Measurements from ENCODE around the gene OR1J2. TPM values are rescaled to one million over a fixed set of nuclear protein-coding genes. Genes with fewer than 3 reads are reported as not detected.

Gene OR1J2
- polyA plus RNA-seq, 3 donors, result not detected

GRCh38 chr9:122551371-122551770 lies 40.8 kb downstream of the OR1J2 start:
- Histone ChIP-seq H3K4me1 (ENCODE audit: control insufficient read depth in 1 of 2, insufficient read depth in 2 of 2, low read length in 2 of 2) (no peaks in the 10 kb centered on the region), H3K79me2 (ENCODE audit: insufficient read depth, low read length) (no peaks in the 10 kb centered on the region), H3K9me3 (replicated peaks in 1 of 2; ENCODE audit: control insufficient read depth in 1 of 2, insufficient read depth in 1 of 2, low read length in 2 of 2) (no peaks in the 10 kb centered on the region), H4K20me1 (ENCODE audit: insufficient read depth, low read length) (no peaks in the 10 kb centered on the region), H2AFZ (ENCODE audit: insufficient read depth, low read depth, low read length, poor library complexity, severe bottlenecking) (no peak overlapping the region), H3K27me3 (ENCODE audit: control insufficient read depth in 2 of 2, insufficient read depth in 2 of 2, low read length in 2 of 2) (no peaks in the 10 kb centered on the region), H3K4me3 (replicated peaks in 1 of 3; ENCODE audit: low read depth in 2 of 3, low read length in 3 of 3) (no peak overlapping the region), H3K9ac (ENCODE audit: insufficient read depth, low read length, poor library complexity, severe bottlenecking) (no peak overlapping the region), H3K27ac (ENCODE audit: low read depth in 1 of 2, low read length in 2 of 2) (no peak overlapping the region), H3K36me3 (replicated peaks in 1 of 2; ENCODE audit: control insufficient read depth in 1 of 2, insufficient read depth in 2 of 2, low read length in 2 of 2) (no peaks in the 10 kb centered on the region), H3K4me2 (replicated peaks; ENCODE audit: extremely low read depth, low read length, poor library complexity, severe bottlenecking) (no peak overlapping the region)
- WGBS (ENCODE audit: insufficient coverage), result 83% methylated on average over 4 of the region's 5 CpGs
- H3K27me3 Mint-ChIP-seq (ENCODE audit: low read depth in 3 of 3), result peaks cover 0 to 10% (median 3%) of the 10 kb centered on the region in 3 donors
- TF ChIP-seq CTCF (IDR thresholded peaks at IDR 0.05), result no peak
- intact Hi-C loops (cut with micrococcal nuclease), result no loop called here
- no peak for DNase-seq
- no peak overlapping the region for H3K4me3 Mint-ChIP-seq
- H3K36me3 Mint-ChIP-seq, result no peaks in the 10 kb centered on the region
- H3K27ac Mint-ChIP-seq, result no peak overlapping the region
- H3K4me1 Mint-ChIP-seq, result no peaks in the 10 kb centered on the region
- H3K9me3 Mint-ChIP-seq, result peaks cover 0 to 8% (median 3%) of the 10 kb centered on the region in 7 donors

GRCh38 chr9:122552812-122553211 lies 42.2 kb downstream of the OR1J2 start, which contains the start of gene OR1N2:
Gene OR1N2 (plus strand): TSS chr9:122553112. CDS start chr9:122553212, 100 bp downstream.
- WGBS (ENCODE audit: insufficient coverage), result 70% methylated on average over 2 of the region's 2 CpGs
- Mint-ChIP-seq H3K27ac (no peak within 1 kb of the TSS), H3K27me3 (ENCODE audit: low read depth in 3 of 3) (peaks cover 0 to 10% (median 3%) of the 10 kb centered on the region in 3 donors)

More at GRCh38 chr9:122552812-122553211, 42.2 kb downstream of the OR1J2 start, which contains the start of gene OR1N2:
- H3K9me3 Mint-ChIP-seq, result peaks cover 0 to 8% (median 3%) of the 10 kb centered on the region in 7 donors
- no peak for TF ChIP-seq CTCF (IDR thresholded peaks at IDR 0.05)
- no peaks in the 10 kb centered on the region for H3K79me2 ChIP-seq (ENCODE audit: insufficient read depth, low read length)
- H3K4me3 Mint-ChIP-seq, result no peak within 1 kb of the TSS
- no peaks in the 10 kb centered on the region for H3K36me3 Mint-ChIP-seq
- H3K36me3 ChIP-seq (replicated peaks in 1 of 2; ENCODE audit: control insufficient read depth in 1 of 2, insufficient read depth in 2 of 2, low read length in 2 of 2), result no peaks in the 10 kb centered on the region
- intact Hi-C loops (cut with micrococcal nuclease), result no loop called here
- no peaks in the 10 kb centered on the region for H4K20me1 ChIP-seq (ENCODE audit: insufficient read depth, low read length)
- no peaks in the 10 kb centered on the region for H3K27me3 ChIP-seq (ENCODE audit: control insufficient read depth in 2 of 2, insufficient read depth in 2 of 2, low read length in 2 of 2)
- H3K9ac ChIP-seq (ENCODE audit: insufficient read depth, low read length, poor library complexity, severe bottlenecking), result no peak within 1 kb of the TSS
- H3K27ac ChIP-seq (ENCODE audit: low read depth in 1 of 2, low read length in 2 of 2), result no peak within 1 kb of the TSS
- H3K9me3 ChIP-seq (replicated peaks in 1 of 2; ENCODE audit: control insufficient read depth in 1 of 2, insufficient read depth in 1 of 2, low read length in 2 of 2), result no peaks in the 10 kb centered on the region
- H3K4me1 Mint-ChIP-seq, result no peaks in the 10 kb centered on the region
- H3K4me3 ChIP-seq (replicated peaks in 1 of 3; ENCODE audit: low read depth in 2 of 3, low read length in 3 of 3), result no peak within 1 kb of the TSS
- H2AFZ ChIP-seq (ENCODE audit: insufficient read depth, low read depth, low read length, poor library complexity, severe bottlenecking), result no peak within 1 kb of the TSS
- no peak within 1 kb of the TSS for H3K4me2 ChIP-seq (replicated peaks; ENCODE audit: extremely low read depth, low read length, poor library complexity, severe bottlenecking)
- no peak for DNase-seq
- H3K4me1 ChIP-seq (ENCODE audit: control insufficient read depth in 1 of 2, insufficient read depth in 2 of 2, low read length in 2 of 2), result no peaks in the 10 kb centered on the region

Other genes with a start within 250 kb of the OR1J2 start
- gene RBM18, start 246.0 kb upstream of the OR1J2 start, polyA plus RNA-seq, result 10 to 100 TPM; 10.4 to 26.3 (median 25.3) TPM
- gene MRRF, start 245.9 kb upstream of the OR1J2 start, polyA plus RNA-seq, result 10 to 100 TPM; 16.0 to 34.4 (median 16.2) TPM
- 10 to 100 TPM; 17.9 to 27.8 (median 20.5) TPM for gene PTGS1, start 139.8 kb upstream of the OR1J2 start, polyA plus RNA-seq
- not detected for gene OR1J1, start 32.9 kb upstream of the OR1J2 start, polyA plus RNA-seq
- not detected for gene OR1J4, start 8.3 kb downstream of the OR1J2 start, polyA plus RNA-seq
- not detected for gene OR1N1, start 16.5 kb downstream of the OR1J2 start, polyA plus RNA-seq
- gene OR1N2, start 42.3 kb downstream of the OR1J2 start, polyA plus RNA-seq, result not detected
- not detected for gene OR1L8, start 72.6 kb downstream of the OR1J2 start, polyA plus RNA-seq
- not detected for gene OR1Q1, start 103.9 kb downstream of the OR1J2 start, polyA plus RNA-seq
- gene OR1B1, start 146.8 kb downstream of the OR1J2 start, polyA plus RNA-seq, result not detected
- not detected for gene OR1L1, start 150.9 kb downstream of the OR1J2 start, polyA plus RNA-seq
- gene OR1L3, start 164.3 kb downstream of the OR1J2 start, polyA plus RNA-seq, result not detected
- not detected for gene OR1L4, start 213.2 kb downstream of the OR1J2 start, polyA plus RNA-seq
- gene OR1L6, start 231.5 kb downstream of the OR1J2 start, polyA plus RNA-seq, result not detected